Ovary (tissue), 10 donors: ENCODE measurements around the gene HIGD2A. TPM values are rescaled to one million over a fixed set of nuclear protein-coding genes. Genes with fewer than 3 reads are reported as not detected.

ENCODE experiments used
- DNase-seq, 5 donors: peaks; one replicate each; pipeline ENCODE4 v3.0.0-alpha.2; 2019 to 2020
- H3K27ac ChIP-seq, 2 donors: fragments of 200-600 bp; one replicate each; pipeline versions ENCODE4 v1.5.1 to v1.8.0; 2019 to 2022
- H3K27me3 ChIP-seq: fragments of 200-600 bp; one replicate; pipeline ENCODE4 v1.8.0; 2022
- H3K36me3 ChIP-seq: fragments of 200-600 bp; sonication (generic); one replicate; pipeline ENCODE4 v1.5.1; 2019
- H3K4me1 ChIP-seq: one replicate; pipeline ENCODE4 v1.8.1; 2013; ENCODE audit warnings: mild to moderate bottlenecking, moderate library complexity; ENCODE audit not compliant: insufficient read depth
- H3K4me3 ChIP-seq: fragments of 200-600 bp; sonication (generic); one replicate; pipeline ENCODE4 v1.5.1; 2017
- H3K9me3 ChIP-seq, 2 donors: fragments of 200-600 bp in 1 of 2; sonication (generic) in 1 of 2; one replicate each; pipeline versions ENCODE4 v1.5.1 to v1.8.1; 2013 to 2019; ENCODE audit warnings: mild to moderate bottlenecking in 1 of 2, moderate library complexity in 1 of 2
- EP300 ChIP-seq: sonication (generic); formaldehyde crosslinking; IDR thresholded peaks from one replicate; pipeline ENCODE4 v1.6.1; 2017; ENCODE audit warnings: antibody characterized with exemption
- POLR2A ChIP-seq: fragments of 450-650 bp; IDR thresholded peaks from one replicate; pipeline ENCODE4 v1.6.1; 2017; ENCODE audit warnings: antibody characterized with exemption, mild to moderate bottlenecking, moderate library complexity
- WGBS, 3 donors: extraction: QIAGEN DNeasy Blood & Tissue Kit in 1 of 3; methylation state at CpG; one replicate each; pipeline versions ENCODE4 v1.1.5 to v1.1.7; 2013 to 2017; 5-methylcytosine and 5-hydroxymethylcytosine counted together
- intact Hi-C, 4 donors: fragments of 100-400 bp; cut with DNase I; formaldehyde crosslinking; loops; one replicate each; pipeline versions ENCODE4 v1.11.0 to v1.15.1; 2022 to 2023
- long read RNA-seq, 3 donors: library from polyadenylated mRNA in 2 of 3; unstranded in 2 of 3; transcript quantifications; one replicate each; pipeline ENCODE4 v2.0.0 and lab custom pipeline, GENCODE V29; 2021 to 2026
- polyA plus RNA-seq, 2 donors: library from polyadenylated mRNA; stranded (reverse); fragments of 200-250 nt in 1 of 2; fragments of 350-450 nt in 1 of 2; fragmentation: Illumina TruSeq in 1 of 2; extraction: RNeasy Lipid Tissue Mini Kit (QIAGEN cat#74804) in 1 of 2; gene quantifications; one replicate each; pipeline ENCODE4 v1.2.3, GENCODE V29; 2013 to 2014
- total RNA-seq, 7 donors: library from RNA; depleted of rRNA in 2 of 7; stranded (reverse); fragments of >200 nt in 2 of 7; fragmentation: NEBNext Ultra II Directional in 3 of 7; extraction: Animal tissue kit (Norgen Biotek cat#: 25700) in 3 of 7; gene quantifications; one replicate each; pipeline versions ENCODE4 v1.1.0 to v1.2.4, GENCODE V29; 2016 to 2023
- TF ChIP-seq, protein P1 (sequence below), 3 donors: fragments of 450-650 bp in 2 of 3; fragments of 200-600 bp in 1 of 3; IDR thresholded peaks; one replicate each; pipeline versions ENCODE4 v1.5.1 to v1.8.0; 2016 to 2022; ENCODE audit warnings: antibody characterized with exemption in 3 of 3, mild to moderate bottlenecking in 1 of 3
- donor health status: DM: no; HTN: no; CAD: no; lungs with moderate emphysema.
- donor health status: DM: no; HTN: no; CAD: no.
- donor health status: Bipolar disorder and iron deficiency.
- donor health status: DM: yes; HTN: yes; CAD: no.
- donor health status: DM: no; HTN: no; CAD: no.
- donor health status: DM: yes; HTN: yes; CAD: no.

The HIGD2A gene, protein sequence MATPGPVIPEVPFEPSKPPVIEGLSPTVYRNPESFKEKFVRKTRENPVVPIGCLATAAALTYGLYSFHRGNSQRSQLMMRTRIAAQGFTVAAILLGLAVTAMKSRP
- total RNA-seq (100 to 1,000 TPM in 4 of 7 donors, 10 to 100 TPM in 3; 64.3 to 131 (median 100) TPM), polyA plus RNA-seq (100 to 1,000 TPM in 1 of 2 donors, 10 to 100 TPM in 1; 76.6 to 117 TPM)
- long read RNA-seq, donor 1, transcript HIGD2A-201 (2 exons, 668 nt): major isoform, 35 of 35 reads
- long read RNA-seq, donor 1, partial matches to known transcripts: 0 of 35 reads
- long read RNA-seq, donor 1, other reads (novel, unspliced or antisense): 0 of 35 reads
- long read RNA-seq, donor 2, transcript HIGD2A-201 (2 exons, 668 nt): major isoform, 112 of 112 reads
- long read RNA-seq, donor 2, partial matches to known transcripts: 0 of 112 reads
- long read RNA-seq, donor 2, other reads (novel, unspliced or antisense): 0 of 112 reads
- long read RNA-seq, donor 3, transcript HIGD2A-201 (2 exons, 668 nt): major isoform, 71 of 71 reads
- long read RNA-seq, donor 3, partial matches to known transcripts: 0 of 71 reads
- long read RNA-seq, donor 3, other reads (novel, unspliced or antisense): 0 of 71 reads

DNA sequence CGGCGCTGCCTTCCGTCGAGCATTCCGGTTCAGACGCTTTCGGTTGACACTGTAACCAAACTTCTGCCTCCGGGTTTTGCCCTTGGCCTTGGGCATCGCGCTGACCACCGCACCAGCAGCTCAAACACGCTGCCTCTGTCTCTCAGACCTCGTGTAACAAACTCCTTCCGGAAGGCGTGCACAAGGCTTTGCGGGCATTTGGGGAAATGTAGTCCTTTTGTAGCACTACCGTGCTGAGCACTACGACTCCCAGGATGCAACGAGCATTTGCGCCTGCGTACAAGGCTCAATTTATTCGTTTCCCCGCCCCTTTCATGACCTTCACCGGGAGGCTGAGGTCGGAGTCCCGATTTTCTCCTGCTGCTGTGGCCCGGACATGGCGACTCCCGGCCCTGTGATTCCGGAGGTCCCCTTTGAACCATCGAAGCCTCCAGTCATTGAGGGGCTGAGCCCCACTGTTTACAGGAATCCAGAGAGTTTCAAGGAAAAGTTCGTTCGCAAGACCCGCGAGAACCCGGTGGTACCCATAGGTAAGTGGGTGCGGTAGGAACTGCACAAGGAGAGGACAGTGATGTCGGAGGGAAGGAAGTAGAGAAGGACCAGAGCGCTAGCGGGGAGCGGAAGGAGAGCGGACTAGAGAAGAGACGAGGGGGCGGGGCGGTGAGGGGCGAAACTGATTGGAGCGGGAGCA, at the start of gene HIGD2A, which contains the start of gene NOP16:
Gene HIGD2A, plus strand, starts transcription at position 308 of the 691 bp plus-strand sequence. Its CDS starts 69 bp downstream, at position 377.
Gene NOP16, minus strand, starts transcription at position 155 of the 691 bp plus-strand sequence. Its CDS starts 59 bp downstream, at position 96.
- intact Hi-C loops: loop anchor here in 1 of 4 donors (2.0 kb wide), 1 partner anchor 60 kb away; the partner anchor contains the start of gene FAF2
- no peaks in the 10 kb centered on the region for H3K9me3 ChIP-seq
- DNase-seq: peak; percentile 98 to 100 (median 99)
- H3K4me1 ChIP-seq: peaks cover 7% of the 10 kb centered on the region
- no peaks in the 10 kb centered on the region for H3K36me3 ChIP-seq
- no peaks in the 10 kb centered on the region for H3K27me3 ChIP-seq
- H3K4me3 ChIP-seq: peak within 1 kb of the TSS; percentile 76
- peak within 1 kb of the TSS; percentile 87 to 95 for H3K27ac ChIP-seq
- TF ChIP-seq, protein P1, sequence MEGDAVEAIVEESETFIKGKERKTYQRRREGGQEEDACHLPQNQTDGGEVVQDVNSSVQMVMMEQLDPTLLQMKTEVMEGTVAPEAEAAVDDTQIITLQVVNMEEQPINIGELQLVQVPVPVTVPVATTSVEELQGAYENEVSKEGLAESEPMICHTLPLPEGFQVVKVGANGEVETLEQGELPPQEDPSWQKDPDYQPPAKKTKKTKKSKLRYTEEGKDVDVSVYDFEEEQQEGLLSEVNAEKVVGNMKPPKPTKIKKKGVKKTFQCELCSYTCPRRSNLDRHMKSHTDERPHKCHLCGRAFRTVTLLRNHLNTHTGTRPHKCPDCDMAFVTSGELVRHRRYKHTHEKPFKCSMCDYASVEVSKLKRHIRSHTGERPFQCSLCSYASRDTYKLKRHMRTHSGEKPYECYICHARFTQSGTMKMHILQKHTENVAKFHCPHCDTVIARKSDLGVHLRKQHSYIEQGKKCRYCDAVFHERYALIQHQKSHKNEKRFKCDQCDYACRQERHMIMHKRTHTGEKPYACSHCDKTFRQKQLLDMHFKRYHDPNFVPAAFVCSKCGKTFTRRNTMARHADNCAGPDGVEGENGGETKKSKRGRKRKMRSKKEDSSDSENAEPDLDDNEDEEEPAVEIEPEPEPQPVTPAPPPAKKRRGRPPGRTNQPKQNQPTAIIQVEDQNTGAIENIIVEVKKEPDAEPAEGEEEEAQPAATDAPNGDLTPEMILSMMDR (IDR thresholded peaks at IDR 0.05): peak in 2 of 3 donors; percentile 39 to 61
- TF ChIP-seq POLR2A: no peak
- WGBS, 3 donors: 0% methylated on average over 47 of the region's 47 CpGs

DNA sequence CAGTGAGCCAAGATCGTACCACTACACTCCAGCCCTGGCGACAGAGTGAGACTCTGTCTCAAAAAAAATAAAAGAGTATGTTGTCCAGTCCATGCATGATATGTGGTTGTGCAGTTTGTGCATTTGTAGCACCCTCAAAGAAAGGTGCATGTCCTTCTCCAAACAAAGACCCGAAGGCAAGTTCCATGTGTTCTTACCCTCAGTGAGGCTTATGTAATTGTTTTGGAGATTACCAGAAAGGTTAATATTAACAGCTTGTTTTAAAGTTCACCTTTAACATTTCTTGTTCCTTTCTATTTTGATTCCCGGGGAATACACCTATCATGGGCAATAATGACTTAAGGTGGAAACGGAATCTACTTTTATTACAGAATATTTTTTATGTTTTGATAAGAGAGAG, 49.2 kb upstream of the HIGD2A start:
- TF ChIP-seq EP300 (no peak), POLR2A (no peak)
- TF ChIP-seq, protein P1 (IDR thresholded peaks at IDR 0.05): no peak
- Histone ChIP-seq H3K36me3 (no peaks in the 10 kb centered on the region), H3K9me3 (no peaks in the 10 kb centered on the region), H3K4me1 (no peaks in the 10 kb centered on the region), H3K4me3 (no peak overlapping the region), H3K27me3 (no peaks in the 10 kb centered on the region), H3K27ac (no peak overlapping the region)
- intact Hi-C loops: no loop called here
- WGBS, 3 donors: 80 to 88% (median 83%) methylated on average over 5 of the region's 5 CpGs
- DNase-seq: no peak

DNA sequence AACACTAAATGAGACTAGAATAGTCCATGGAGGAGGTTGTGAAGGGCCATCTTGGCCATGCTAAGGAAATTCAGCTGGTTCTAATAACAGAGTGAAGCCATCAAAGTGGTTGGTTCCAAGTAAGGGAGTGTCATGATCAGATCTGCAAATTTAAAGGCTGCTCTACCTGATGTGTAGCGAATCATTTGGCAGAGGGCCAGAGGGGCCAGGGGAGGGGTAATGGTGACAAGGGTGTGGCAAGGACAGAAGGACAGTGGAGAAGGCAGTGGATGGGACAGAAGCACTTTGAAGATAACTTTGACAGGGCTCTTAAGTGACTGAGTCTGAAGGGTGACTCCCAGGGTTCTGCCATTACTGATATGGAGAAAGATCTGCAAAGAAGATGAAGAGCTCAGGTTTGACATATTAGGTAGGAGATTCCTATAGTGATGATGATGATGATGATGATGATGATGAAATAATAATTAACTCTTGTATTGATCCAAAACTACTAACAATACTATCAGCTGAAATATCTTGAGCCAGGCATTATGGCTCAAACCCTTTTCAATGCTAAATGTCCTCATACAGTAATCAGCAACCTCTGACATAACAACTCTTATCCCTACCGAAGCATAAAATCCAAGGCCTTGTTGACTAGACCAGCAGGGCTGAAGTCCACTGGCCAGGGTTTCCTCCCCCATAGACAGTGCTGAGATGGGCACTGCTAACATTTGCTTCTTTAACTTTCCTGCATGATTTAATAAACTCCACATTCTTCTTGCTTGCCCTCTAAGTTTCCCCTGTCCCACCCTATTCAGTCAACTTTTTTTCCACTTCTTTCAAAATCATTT, 47.0 kb upstream of the HIGD2A start:
- no peaks in the 10 kb centered on the region for H3K27me3 ChIP-seq
- no peaks in the 10 kb centered on the region for H3K36me3 ChIP-seq
- no peak overlapping the region for H3K27ac ChIP-seq
- H3K4me3 ChIP-seq: no peak overlapping the region
- H3K4me1 ChIP-seq: no peaks in the 10 kb centered on the region
- 61 to 81% (median 68%) methylated on average over 2 of the region's 2 CpGs for WGBS, 3 donors
- TF ChIP-seq EP300 (no peak), POLR2A (no peak)
- TF ChIP-seq, protein P1 (IDR thresholded peaks at IDR 0.05): no peak
- intact Hi-C loops: no loop called here
- peak in 1 of 5 donors; percentile 31 for DNase-seq
- H3K9me3 ChIP-seq: no peaks in the 10 kb centered on the region

DNA sequence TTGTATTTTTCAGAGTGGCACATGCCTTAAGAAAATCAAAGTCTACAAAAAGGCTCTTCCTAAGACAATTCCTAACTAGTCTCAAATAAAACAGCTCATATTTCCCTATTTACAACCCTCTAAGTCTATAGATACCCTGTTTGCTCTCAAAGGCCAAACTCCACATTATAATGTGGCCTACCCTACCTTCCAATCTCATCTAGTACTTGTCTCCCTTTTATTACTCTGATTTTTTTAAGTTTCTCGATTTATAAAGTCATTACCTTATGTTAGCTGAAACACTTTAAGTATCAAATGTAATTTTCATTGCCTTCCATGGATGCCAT, 46.4 kb upstream of the HIGD2A start:
- 89 to 97% (median 89%) methylated on average over 1 of the region's 1 CpG for WGBS, 3 donors
- TF ChIP-seq EP300 (no peak), POLR2A (no peak)
- TF ChIP-seq, protein P1 (IDR thresholded peaks at IDR 0.05): no peak

More for the DNA sequence above, 46.4 kb upstream of the HIGD2A start:
- Histone ChIP-seq H3K9me3 (no peaks in the 10 kb centered on the region), H3K36me3 (no peaks in the 10 kb centered on the region), H3K27me3 (no peaks in the 10 kb centered on the region), H3K4me3 (no peak overlapping the region), H3K27ac (no peak overlapping the region), H3K4me1 (no peaks in the 10 kb centered on the region)
- DNase-seq: no peak
- intact Hi-C loops: no loop called here
